OCI-LY7 (cell line): ENCODE data around the gene ZC3H7B. TPM values are rescaled to one million over a fixed set of nuclear protein-coding genes. Genes with fewer than 3 reads are reported as not detected.
"Not testable (repeated sequence)": the region's sequence is repeated elsewhere in the genome, so short reads cannot be mapped to it uniquely, and the experiment has no call there.

Source experiments
- BruUV-seq: library from RNA; stranded (reverse); fragments of 400-500 nt; replicated peaks from 2 replicates; lab custom pipeline; 2021; lab: Mats Ljungman, UMichigan
- CTCF ChIA-PET: fragments of 300-600 bp; sonication (Branson Sonifier 250); formaldehyde crosslinking; loops from one replicate; lab custom pipeline; 2022; ENCODE audit warnings: antibody characterized with exemption; ENCODE audit not compliant: unreplicated experiment; lab: Charles Lee
- POLR2A ChIA-PET: fragments of 300-600 bp; sonication (Branson Sonifier 250); formaldehyde crosslinking; loops from one replicate; lab custom pipeline; 2022; ENCODE audit warnings: antibody characterized with exemption; lab: Charles Lee
- DNase-seq: peaks from one replicate; pipeline ENCODE4 v3.0.0-alpha.2; 2015; ENCODE audit warnings: low spot score
- H2AFZ ChIP-seq: fragments of 200-600 bp; sonication (generic), shearing (Covaris generic); 2 replicates; pipeline ENCODE4 v1.6.1; 2014; ENCODE audit warnings: mild to moderate bottlenecking, antibody characterized with exemption, low read length, moderate library complexity
- H3K27ac ChIP-seq: fragments of 200-600 bp; sonication (generic); 2 replicates; pipeline ENCODE4 v1.5.1; 2014; ENCODE audit warnings: mixed run types, low read depth, mild to moderate bottlenecking, moderate library complexity, low read length, inconsistent platforms; ENCODE audit not compliant: poor library complexity, severe bottlenecking
- H3K36me3 ChIP-seq: fragments of 200-600 bp; sonication (generic); 2 replicates; pipeline ENCODE4 v1.6.1; 2014; ENCODE audit warnings: mild to moderate bottlenecking, antibody characterized with exemption, low read length, moderate library complexity, mixed read lengths; ENCODE audit not compliant: insufficient read depth
- H3K4me1 ChIP-seq: fragments of 200-600 bp; sonication (generic); 2 replicates; pipeline ENCODE4 v1.5.1; 2014; ENCODE audit warnings: mild to moderate bottlenecking, low read length; ENCODE audit not compliant: insufficient read depth, poor library complexity, severe bottlenecking
- H3K4me2 ChIP-seq: fragments of 200-600 bp; sonication (generic); 2 replicates; pipeline ENCODE4 v1.6.1; 2014; ENCODE audit warnings: mild to moderate bottlenecking, low read length
- H3K4me3 ChIP-seq: fragments of 200-600 bp; sonication (generic); 2 replicates; pipeline ENCODE4 v1.5.1; 2014; ENCODE audit warnings: mild to moderate bottlenecking, low read depth, low read length; ENCODE audit not compliant: poor library complexity, severe bottlenecking
- H3K79me2 ChIP-seq: fragments of 200-600 bp; sonication (generic); 2 replicates; pipeline ENCODE4 v1.6.1; 2016; ENCODE audit warnings: low read depth, mild to moderate bottlenecking, low read length, moderate library complexity, mixed read lengths; ENCODE audit not compliant: insufficient read depth
- H3K9me2 ChIP-seq: fragments of 200-600 bp; sonication (generic); 2 replicates; pipeline ENCODE4 v1.6.1; 2016; ENCODE audit warnings: mild to moderate bottlenecking, low read length, mixed read lengths; ENCODE audit not compliant: insufficient read depth
- H3K9me3 ChIP-seq: fragments of 200-600 bp; sonication (generic); 2 replicates; pipeline ENCODE4 v1.6.1; 2014; ENCODE audit warnings: mild to moderate bottlenecking, mixed run types, low read length, mixed read lengths
- H4K20me1 ChIP-seq: fragments of 200-600 bp; sonication (generic); 2 replicates; pipeline ENCODE4 v1.6.1; 2014; ENCODE audit warnings: mild to moderate bottlenecking, antibody characterized with exemption, low read length, moderate library complexity, mixed read lengths; ENCODE audit not compliant: insufficient read depth
- EZH2phosphoT487 ChIP-seq: fragments of 200-600 bp; sonication (generic); IDR thresholded peaks from 2 replicates; pipeline ENCODE4 v1.6.1; 2018; ENCODE audit warnings: low read depth, borderline replicate concordance, mild to moderate bottlenecking, mixed run types, antibody characterized with exemption, low read length, moderate library complexity, mixed read lengths
- intact Hi-C: fragments of 100-400 bp; cut with micrococcal nuclease; formaldehyde crosslinking; loops from one replicate; pipeline ENCODE4 v1.10.0; 2022; ENCODE audit not compliant: unreplicated experiment
- total RNA-seq, 2 experiments: library from RNA; depleted of rRNA in 1 of 2; stranded (reverse); fragments of >200 nt in 1 of 2; shearing (Covaris generic) in 1 of 2; gene quantifications; 2 replicates each; pipeline ENCODE4 v1.2.3, GENCODE V29; 2014 to 2022
- TF ChIP-seq, protein P1 (sequence below): fragments of 200-600 bp; sonication (generic); conservative IDR thresholded peaks from 2 replicates; pipeline ENCODE4 v1.5.1; 2014; ENCODE audit warnings: mild to moderate bottlenecking, antibody characterized with exemption, low read length, moderate library complexity, mixed read lengths

Gene ZC3H7B
- total RNA-seq, 2 experiments from 2014 or later, result 46.7 to 56.3 TPM

DNA sequence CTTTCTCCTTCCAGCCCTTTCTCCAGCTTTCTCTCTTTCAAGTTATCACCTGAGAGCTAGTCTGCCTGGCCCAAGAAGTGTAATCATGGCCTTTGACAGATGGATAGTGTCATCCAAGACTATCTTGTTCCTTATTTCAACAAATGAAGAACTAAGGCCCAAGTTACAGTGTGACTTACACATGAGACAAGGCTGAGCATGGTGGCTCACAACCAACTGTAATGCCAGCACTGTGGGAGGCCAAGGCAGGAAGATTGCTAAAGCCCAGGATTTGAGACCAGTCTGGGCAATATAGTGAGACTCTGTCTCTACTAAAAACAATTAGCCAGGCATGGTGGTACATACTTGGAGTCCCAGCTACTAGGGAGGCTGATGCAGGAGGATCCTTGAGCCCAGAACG is 11.7 kb upstream of the ZC3H7B start:
- Histone ChIP-seq H3K9me3 (no peaks in the 10 kb centered on the region), H3K36me3 (peaks cover 5% of the 10 kb centered on the region; the same call in 1 of the 2 replicates), H3K27ac (no peak overlapping the region), H3K4me3 (no peak overlapping the region), H3K4me2 (no peak overlapping the region), H3K4me1 (peaks cover 19% of the 10 kb centered on the region), H3K9me2 (no peaks in the 10 kb centered on the region), H2AFZ (no peak overlapping the region), H4K20me1 (no peaks in the 10 kb centered on the region), H3K79me2 (peaks cover 12% of the 10 kb centered on the region)
- ChIA-PET POLR2A (interaction anchor here (0.7 kb wide), 1 partner anchor 437 kb away, joined by 6 read pairs; no protein-coding TSS in a partner anchor), CTCF (no interaction called here)
- no TSS peak for BruUV-seq
- TF ChIP-seq EZH2phosphoT487, result no peak
- TF ChIP-seq, protein P1, sequence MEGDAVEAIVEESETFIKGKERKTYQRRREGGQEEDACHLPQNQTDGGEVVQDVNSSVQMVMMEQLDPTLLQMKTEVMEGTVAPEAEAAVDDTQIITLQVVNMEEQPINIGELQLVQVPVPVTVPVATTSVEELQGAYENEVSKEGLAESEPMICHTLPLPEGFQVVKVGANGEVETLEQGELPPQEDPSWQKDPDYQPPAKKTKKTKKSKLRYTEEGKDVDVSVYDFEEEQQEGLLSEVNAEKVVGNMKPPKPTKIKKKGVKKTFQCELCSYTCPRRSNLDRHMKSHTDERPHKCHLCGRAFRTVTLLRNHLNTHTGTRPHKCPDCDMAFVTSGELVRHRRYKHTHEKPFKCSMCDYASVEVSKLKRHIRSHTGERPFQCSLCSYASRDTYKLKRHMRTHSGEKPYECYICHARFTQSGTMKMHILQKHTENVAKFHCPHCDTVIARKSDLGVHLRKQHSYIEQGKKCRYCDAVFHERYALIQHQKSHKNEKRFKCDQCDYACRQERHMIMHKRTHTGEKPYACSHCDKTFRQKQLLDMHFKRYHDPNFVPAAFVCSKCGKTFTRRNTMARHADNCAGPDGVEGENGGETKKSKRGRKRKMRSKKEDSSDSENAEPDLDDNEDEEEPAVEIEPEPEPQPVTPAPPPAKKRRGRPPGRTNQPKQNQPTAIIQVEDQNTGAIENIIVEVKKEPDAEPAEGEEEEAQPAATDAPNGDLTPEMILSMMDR, result no peak
- DNase-seq, result no peak
- intact Hi-C loops, result loop anchor here (5.0 kb wide), 1 partner anchor 158 kb away; the partner anchor contains the start of gene TOB2

DNA sequence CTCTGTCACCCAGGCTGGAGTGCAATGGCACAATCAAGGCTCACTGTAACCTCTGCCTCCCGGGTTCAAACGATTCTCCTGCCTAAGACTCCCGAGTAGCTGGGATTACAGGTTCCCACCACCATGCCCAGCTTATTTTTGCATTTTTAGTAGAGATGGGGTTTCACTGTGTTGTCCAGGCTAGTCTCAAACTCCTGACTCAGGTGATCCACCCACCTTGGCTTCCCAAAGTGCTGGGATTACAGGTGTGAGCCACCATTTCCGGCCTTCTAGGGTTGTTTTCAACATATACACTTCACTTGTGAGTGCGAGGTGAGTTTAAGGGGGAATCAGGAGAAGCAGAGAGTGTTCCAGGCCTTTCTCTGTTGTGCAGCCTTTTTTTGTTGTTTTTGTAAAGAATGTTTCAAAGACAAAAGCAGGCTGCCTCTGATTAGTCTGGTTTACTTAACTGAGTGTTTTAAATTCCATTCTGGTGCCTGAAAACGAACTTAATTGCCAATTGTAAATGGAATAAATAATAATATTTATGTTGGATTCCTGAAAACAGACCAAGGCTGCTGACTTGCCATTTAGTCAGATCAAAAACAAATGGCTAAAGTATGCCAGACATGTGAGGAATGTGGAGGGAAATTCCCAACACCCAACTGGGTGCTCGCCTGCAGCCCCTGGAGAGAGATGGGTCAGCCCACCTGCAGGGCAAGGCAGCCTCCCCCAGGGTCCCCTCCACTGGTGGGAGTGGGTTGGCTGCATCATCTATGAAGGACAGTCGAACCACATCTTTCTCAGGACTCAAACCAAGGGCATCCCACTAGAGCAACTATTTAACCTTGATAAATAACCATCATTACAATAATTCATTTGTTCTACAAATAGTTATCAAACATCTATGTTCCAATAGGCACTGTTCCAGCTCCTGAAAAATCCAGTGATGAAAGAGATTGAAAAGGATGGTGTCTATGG is 10.8 kb upstream of the ZC3H7B start:
- Histone ChIP-seq H3K27ac (no peak overlapping the region), H3K36me3 (no peaks in the 10 kb centered on the region), H4K20me1 (no peaks in the 10 kb centered on the region), H3K4me2 (no peak overlapping the region), H3K9me2 (no peaks in the 10 kb centered on the region), H2AFZ (no peak overlapping the region), H3K4me1 (peaks cover 14% of the 10 kb centered on the region), H3K4me3 (no peak overlapping the region), H3K9me3 (no peaks in the 10 kb centered on the region), H3K79me2 (peaks cover 3% of the 10 kb centered on the region; the same call in 1 of the 2 replicates)
- CTCF ChIA-PET, result no interaction called here
- no TSS peak for BruUV-seq
- POLR2A ChIA-PET, result interaction anchor here (0.6 to 0.7 kb wide), 2 partner anchors 35 to 438 kb away, joined by 3 to 6 read pairs; no protein-coding TSS in a partner anchor
- TF ChIP-seq, protein P1, result no peak
- no peak for TF ChIP-seq EZH2phosphoT487
- DNase-seq, result no peak
- intact Hi-C loops, result no loop called here

GRCh38 chr22:41294816-41295215 is 6.5 kb upstream of the ZC3H7B start:
- H3K4me1 ChIP-seq, H3K4me3 ChIP-seq, H4K20me1 ChIP-seq, H3K4me2 ChIP-seq, CTCF ChIA-PET, H3K9me2 ChIP-seq, BruUV-seq, H3K9me3 ChIP-seq, DNase-seq, H3K79me2 ChIP-seq, H2AFZ ChIP-seq, H3K36me3 ChIP-seq, H3K27ac ChIP-seq, intact Hi-C loops, POLR2A ChIA-PET: not testable (repeated sequence)
